Mucosa of rectum (tissue), 2 donors: Measurements from ENCODE around the gene VAX1.

ENCODE experiments used
- H3K27ac ChIP-seq, 2 donors: one replicate each; pipeline ENCODE4 v1.7.0; 2013; ENCODE audit warnings: inconsistent platforms in 2 of 2, low read depth in 2 of 2, low read length in 2 of 2
- H3K27me3 ChIP-seq, 2 donors: one replicate each; pipeline ENCODE4 v1.7.0; 2013; ENCODE audit warnings: low read length in 2 of 2; ENCODE audit not compliant: control insufficient read depth in 2 of 2, insufficient read depth in 2 of 2
- H3K36me3 ChIP-seq, 2 donors: one replicate each; pipeline ENCODE4 v1.7.0; 2013; ENCODE audit warnings: low read length in 2 of 2; ENCODE audit not compliant: control insufficient read depth in 2 of 2, insufficient read depth in 2 of 2
- H3K4me1 ChIP-seq, 2 donors: one replicate each; pipeline ENCODE4 v1.7.0; 2013; ENCODE audit warnings: low read length in 2 of 2, mild to moderate bottlenecking in 1 of 2; ENCODE audit not compliant: control insufficient read depth in 2 of 2, insufficient read depth in 2 of 2
- H3K4me3 ChIP-seq, 2 donors: one replicate each; pipeline ENCODE4 v1.7.0; 2013; ENCODE audit warnings: low read length in 2 of 2
- H3K9ac ChIP-seq, 2 donors: one replicate each; pipeline ENCODE4 v1.7.0; 2013; ENCODE audit warnings: low read length in 2 of 2, low read depth in 1 of 2, mild to moderate bottlenecking in 1 of 2
- H3K9me3 ChIP-seq, 2 donors: one replicate each; pipeline ENCODE4 v1.7.0; 2013; ENCODE audit warnings: low read length in 2 of 2; ENCODE audit not compliant: control insufficient read depth in 2 of 2
- donor health status: healthy.
- donor health status: Normal muscosa, but diverticular disease.

VAX1 gene

DNA sequence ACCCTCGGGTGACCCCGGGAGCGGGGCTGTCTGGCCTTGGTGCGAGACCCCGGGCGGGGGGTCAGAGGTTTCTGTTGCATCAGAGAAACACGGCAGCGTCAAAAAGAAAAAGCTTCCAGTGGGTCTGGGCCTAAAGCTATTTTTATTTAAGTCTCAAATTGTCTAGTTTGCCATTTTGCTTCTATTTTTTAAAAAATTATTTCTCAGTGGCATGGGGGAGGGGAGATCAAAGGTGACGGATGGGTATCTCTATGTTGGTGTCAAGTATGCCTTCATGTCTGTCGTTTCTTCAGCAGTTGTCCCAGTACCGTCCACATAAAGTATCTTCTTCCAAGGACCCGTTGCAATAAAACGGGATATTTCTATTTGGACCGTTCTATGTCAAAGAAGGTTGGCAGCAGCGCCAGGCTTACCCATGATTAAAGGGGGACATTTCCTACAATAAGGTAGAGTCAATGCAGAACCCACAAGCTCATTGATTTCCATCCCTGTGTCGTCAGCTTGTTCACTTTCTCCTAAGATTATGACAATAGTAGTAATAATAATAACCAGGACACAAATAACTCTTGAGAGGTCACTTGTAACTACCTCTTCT lies 26.0 kb upstream of the VAX1 start:
- no peaks in the 10 kb centered on the region for H3K9me3 ChIP-seq
- no peak overlapping the region for H3K4me3 ChIP-seq
- peaks cover 3 to 9% of the 10 kb centered on the region in 2 donors for H3K4me1 ChIP-seq
- no peak overlapping the region for H3K9ac ChIP-seq
- H3K27me3 ChIP-seq: peaks cover 75 to 89% of the 10 kb centered on the region in 2 donors
- no peaks in the 10 kb centered on the region for H3K36me3 ChIP-seq
- no peak overlapping the region for H3K27ac ChIP-seq

DNA sequence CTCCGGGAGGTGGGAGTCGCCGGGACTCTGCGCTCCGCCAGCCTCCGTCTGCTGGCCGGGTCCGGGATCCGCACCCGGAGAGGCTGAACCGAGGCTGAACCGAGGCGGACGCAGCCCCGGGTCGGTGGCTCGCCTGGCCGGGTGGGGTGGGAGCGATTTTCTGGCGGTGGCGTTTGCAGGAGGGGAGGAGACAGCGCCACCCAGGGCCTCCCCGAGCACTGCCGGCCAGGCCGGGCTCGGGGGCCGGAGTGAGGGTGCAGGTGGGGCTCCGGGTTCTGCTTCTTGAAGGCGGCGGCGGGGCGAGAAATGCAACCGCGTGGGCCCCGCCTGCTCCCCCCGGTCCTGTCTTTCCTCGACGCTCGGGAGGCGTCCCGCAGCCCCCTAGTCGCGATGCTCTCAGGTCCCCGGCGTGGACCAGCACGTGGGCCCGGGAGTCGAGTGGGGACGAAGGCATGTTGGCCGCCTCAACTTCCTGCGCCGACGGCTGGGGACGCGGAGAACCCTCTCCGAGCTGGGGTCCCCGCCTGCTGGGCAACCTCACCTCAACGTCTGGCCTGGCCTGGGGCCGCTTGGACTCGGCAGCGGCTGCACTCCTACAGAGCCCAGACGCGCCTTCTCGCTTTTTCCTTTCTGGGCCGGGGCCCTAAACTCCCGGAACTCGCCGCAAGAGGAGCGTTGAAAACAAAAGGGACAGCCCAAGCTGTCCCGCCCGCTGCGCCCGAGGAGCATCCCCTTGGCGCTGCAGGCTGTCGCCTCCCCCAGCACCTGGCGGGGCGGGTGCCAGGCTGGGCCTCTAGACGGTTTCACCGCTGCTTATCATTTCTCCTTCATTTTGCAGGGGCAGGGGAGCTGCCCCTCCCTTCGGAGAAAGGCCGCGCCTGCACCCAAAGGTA lies 25.2 kb upstream of the VAX1 start:
- peaks cover 3 to 9% of the 10 kb centered on the region in 2 donors for H3K4me1 ChIP-seq
- no peak overlapping the region for H3K27ac ChIP-seq
- H3K27me3 ChIP-seq: peaks cover 76 to 92% of the 10 kb centered on the region in 2 donors
- H3K4me3 ChIP-seq: no peak overlapping the region
- no peaks in the 10 kb centered on the region for H3K9me3 ChIP-seq
- H3K9ac ChIP-seq: no peak overlapping the region
- no peaks in the 10 kb centered on the region for H3K36me3 ChIP-seq

DNA sequence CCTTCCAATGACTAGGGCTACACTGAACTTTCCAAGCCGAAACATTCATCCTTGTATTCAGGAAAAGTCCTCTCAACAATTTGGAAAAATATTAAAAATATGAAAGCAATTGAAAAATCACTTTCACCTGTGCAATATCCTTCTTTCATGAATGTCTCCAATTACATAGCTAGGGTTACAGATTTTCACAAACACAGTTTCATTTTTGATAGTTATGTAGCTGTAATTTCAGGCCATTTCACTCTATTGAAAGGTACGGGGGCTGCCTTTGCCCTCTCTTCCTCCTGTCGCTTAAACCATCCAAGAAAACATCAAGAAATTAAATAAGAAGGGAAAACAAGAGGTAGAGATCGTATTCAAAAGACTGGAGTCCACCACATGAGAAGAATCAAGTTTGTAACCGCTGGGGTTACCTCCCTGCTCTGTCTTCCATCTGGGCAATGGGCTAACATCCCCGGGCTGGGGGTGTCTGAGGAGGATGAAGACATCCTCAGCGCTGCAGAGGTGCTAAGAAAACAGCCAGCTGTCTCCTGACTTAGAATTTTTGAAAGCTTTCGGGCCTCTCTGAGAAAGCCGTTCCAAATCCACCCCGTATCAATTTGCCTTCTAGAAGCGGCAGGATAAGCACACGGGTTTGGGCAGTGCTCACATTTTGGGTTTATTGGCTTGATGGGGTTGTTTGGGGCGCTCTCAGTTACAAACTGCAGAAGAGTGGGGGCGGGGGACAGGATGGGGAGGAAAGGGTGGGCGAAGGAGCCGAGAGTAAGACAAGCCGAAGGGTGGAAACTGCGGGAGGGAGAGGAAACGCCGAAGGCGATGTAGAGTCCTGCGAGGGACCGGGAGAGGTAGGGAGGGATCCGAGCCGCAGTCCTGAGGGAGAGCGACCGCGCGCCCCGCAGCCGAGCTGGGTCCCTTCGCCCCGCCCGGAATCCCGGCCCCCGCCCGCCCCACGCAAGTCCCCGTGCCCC lies 24.3 kb upstream of the VAX1 start:
- Histone ChIP-seq H3K4me1 (peaks cover 0 to 9% of the 10 kb centered on the region in 2 donors), H3K27me3 (peaks cover 76 to 92% of the 10 kb centered on the region in 2 donors), H3K9me3 (no peaks in the 10 kb centered on the region), H3K4me3 (no peak overlapping the region), H3K9ac (no peak overlapping the region), H3K27ac (no peak overlapping the region), H3K36me3 (no peaks in the 10 kb centered on the region)

DNA sequence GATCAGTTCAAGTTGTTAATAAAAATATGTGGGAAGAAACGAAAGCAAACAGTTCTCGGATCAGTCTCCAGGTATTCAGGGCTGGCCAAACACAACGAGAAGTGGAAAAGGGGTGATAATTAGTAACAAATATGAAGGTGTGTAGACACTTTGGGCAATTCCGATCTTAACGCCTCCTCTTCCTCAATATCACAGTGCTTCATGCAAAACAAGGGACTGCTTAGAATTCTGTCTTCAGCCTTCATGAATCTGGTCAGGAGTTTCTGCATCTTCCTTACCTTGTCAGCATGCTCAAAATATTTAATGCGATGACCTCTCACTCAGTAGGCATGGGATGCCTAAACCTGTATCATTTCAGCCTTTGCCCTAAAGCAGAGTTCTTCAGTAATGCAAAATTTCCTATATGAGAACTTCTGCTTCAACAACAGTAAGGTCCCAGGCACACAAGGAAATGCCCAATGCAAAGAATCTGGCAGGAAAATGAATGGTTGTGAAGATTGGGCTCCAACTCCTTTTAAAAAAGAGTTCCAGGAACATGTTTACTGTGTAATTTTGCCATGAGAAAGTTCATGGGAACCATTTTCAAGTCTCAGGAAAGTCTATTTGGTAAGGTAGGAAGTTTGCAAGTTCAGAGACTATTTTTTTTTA lies 23.4 kb upstream of the VAX1 start:
- Histone ChIP-seq H3K27me3 (peaks cover 71 to 89% of the 10 kb centered on the region in 2 donors), H3K4me1 (peaks cover 0 to 9% of the 10 kb centered on the region in 2 donors), H3K9me3 (no peaks in the 10 kb centered on the region), H3K9ac (no peak overlapping the region), H3K27ac (no peak overlapping the region), H3K4me3 (no peak overlapping the region), H3K36me3 (no peaks in the 10 kb centered on the region)

DNA sequence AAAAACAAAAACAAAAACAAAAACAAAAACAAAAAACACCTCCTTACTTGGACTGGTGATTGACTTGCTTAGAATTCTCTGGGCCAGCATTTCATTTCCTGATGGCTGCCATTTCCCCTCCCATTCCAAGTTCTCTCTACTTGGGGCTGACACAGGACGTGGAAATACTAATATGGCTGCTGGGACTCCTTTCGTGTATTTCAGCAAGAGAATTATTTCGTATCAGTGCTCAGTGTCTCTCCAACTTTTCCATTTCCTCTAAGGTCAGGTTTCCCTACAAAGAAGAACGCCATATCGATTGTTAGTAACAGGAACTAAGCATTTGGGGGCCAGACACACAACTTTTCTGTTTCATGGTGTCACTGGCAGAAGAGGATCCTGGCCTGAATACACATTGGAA lies 22.5 kb upstream of the VAX1 start:
- H3K36me3 ChIP-seq: no peaks in the 10 kb centered on the region
- peaks cover 64 to 82% of the 10 kb centered on the region in 2 donors for H3K27me3 ChIP-seq
- H3K9me3 ChIP-seq: no peaks in the 10 kb centered on the region
- no peak overlapping the region for H3K4me3 ChIP-seq
- no peak overlapping the region for H3K9ac ChIP-seq
- peaks cover 0 to 9% of the 10 kb centered on the region in 2 donors for H3K4me1 ChIP-seq
- H3K27ac ChIP-seq: no peak overlapping the region

DNA sequence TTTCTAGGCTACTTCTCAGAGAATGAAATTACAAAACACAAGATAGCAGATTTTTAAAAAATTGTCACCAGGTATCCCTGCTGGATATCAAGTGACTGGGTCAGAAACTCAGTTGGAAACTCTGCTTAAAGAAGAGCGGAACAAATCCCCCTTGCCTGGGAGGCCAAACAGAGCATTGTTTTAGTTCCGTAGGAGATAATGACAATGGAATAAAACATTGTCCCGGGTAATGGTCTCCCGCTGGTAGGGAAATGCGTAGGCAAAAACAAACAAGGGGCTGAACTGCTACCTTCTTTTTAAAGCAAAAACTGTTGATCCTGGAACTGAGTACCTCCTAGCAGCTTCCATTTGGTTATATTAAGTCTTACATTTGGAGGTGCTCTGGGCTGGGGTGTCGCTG lies 21.3 kb upstream of the VAX1 start:
- peaks cover 54 to 77% of the 10 kb centered on the region in 2 donors for H3K27me3 ChIP-seq

DNA sequence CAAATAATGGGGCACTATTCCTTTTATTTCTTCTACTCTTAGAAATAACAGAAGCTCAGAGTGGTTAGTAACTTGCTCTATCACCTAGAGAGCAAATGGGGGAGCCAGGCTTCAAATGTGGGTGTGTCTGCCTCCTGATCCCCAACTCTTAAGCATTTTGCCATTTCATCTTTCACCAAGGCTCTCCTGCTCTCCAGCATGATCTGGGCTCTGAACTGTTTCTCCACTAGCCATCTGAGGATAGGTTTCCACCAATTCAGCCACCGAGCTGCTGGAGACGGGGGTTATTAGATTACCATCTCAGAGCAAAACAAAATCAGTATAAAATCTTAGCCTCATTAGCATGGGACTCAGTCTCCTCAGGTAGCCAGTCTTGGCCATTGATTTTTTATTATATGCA lies 20.2 kb upstream of the VAX1 start:
- Histone ChIP-seq H3K9me3 (no peaks in the 10 kb centered on the region), H3K4me3 (no peak overlapping the region), H3K27ac (no peak overlapping the region), H3K27me3 (peaks cover 48 to 71% of the 10 kb centered on the region in 2 donors), H3K9ac (no peak overlapping the region), H3K36me3 (no peaks in the 10 kb centered on the region), H3K4me1 (peaks cover 0 to 3% of the 10 kb centered on the region in 2 donors)

More for the DNA sequence above, 21.3 kb upstream of the VAX1 start:
- Histone ChIP-seq H3K9me3 (no peaks in the 10 kb centered on the region), H3K4me3 (no peak overlapping the region), H3K9ac (no peak overlapping the region), H3K27ac (no peak overlapping the region), H3K36me3 (no peaks in the 10 kb centered on the region), H3K4me1 (peaks cover 0 to 5% of the 10 kb centered on the region in 2 donors)

DNA sequence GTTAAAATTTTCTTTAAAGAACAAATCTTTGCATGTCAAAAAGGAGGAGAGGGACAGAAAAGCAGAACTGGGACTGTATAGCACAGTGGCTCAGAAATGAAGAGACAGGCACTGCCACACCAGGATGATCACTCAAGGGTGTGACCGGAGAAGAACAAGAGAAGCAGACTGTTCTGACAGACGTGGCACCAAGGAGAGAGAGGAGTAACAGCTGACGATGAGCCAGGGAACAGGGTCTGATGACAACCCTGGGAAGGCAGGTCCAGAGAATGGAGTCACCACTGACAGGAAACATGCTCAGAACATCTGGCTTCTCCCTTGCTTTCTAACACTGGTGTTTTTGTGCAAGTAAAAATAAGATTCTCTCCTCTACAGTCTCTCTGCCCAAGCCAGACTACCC lies 14.6 kb upstream of the VAX1 start:
- no peaks in the 10 kb centered on the region for H3K9me3 ChIP-seq
- H3K9ac ChIP-seq: no peak overlapping the region
- H3K4me3 ChIP-seq: no peak overlapping the region
- H3K27me3 ChIP-seq: peaks cover 25 to 30% of the 10 kb centered on the region in 2 donors
- no peak overlapping the region for H3K27ac ChIP-seq
- no peaks in the 10 kb centered on the region for H3K36me3 ChIP-seq
- no peaks in the 10 kb centered on the region for H3K4me1 ChIP-seq

DNA sequence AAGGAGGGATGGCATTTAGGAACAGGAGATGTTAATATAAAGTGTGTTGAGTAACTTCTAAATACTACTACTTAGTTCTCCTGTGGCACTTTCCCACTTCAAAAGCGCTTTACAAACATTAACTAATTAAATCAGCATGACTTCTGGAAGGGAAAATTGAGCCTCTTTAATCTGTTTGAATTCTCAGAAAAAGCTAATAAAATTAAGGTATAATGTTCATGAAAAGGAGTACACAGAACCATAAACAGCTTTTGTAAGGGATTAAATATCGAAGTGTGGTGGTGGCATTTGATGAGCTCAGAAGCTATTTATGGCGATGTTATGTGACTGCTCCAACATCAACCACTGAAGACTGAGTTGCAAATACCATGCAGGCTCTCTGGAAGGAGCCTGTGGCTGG lies 10.2 kb upstream of the VAX1 start:
- Histone ChIP-seq H3K27me3 (peaks cover 20 to 22% of the 10 kb centered on the region in 2 donors), H3K27ac (no peak overlapping the region), H3K9ac (no peak overlapping the region), H3K4me1 (no peaks in the 10 kb centered on the region), H3K36me3 (no peaks in the 10 kb centered on the region), H3K9me3 (peaks cover 4 to 7% of the 10 kb centered on the region in 2 donors), H3K4me3 (no peak overlapping the region)
